ENCODE measurements around the gene SDF4. TPM values are rescaled to one million over a fixed set of nuclear protein-coding genes. Genes with fewer than 3 reads are reported as not detected.

The SDF4 gene
- total and polyA plus RNA-seq, 2 of the 13 experiments (the other 11 are each of a cell fraction or from before 2014, with no cell fraction given) = 80.8 to 107 TPM

DNA sequence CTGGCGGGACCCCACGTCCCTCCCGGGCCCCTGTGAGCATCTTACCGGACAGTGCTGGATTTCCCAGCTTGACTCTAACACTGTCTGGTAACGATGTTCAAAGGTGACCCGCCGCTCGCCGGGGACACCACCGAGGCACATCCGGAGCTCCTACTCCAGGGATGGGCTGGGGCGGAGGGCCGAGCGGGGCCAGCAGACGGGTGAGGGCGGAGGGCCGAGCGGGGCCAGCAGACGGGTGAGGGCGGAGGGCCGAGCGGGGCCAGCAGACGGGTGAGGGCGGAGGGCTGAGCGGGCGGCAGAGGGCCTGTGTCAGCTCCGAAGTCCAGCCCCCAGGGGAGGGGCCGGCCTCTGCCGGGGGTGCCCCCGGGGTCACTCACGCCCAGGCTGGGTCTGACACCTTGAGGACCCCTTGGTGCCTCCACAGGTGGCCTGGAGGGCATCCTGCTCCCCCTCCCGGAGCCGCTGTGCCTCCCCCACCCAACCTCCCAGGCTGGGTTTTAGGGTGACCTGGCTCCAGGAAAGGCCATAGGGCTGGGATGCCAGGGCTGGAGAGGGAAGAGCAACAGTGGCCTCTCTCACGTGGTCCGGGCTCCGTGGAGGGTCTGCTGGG lies 63.9 kb downstream of the SDF4 start (continued):
- TF ChIP-seq MXI1 (IDR thresholded peaks at IDR 0.05; ENCODE audit: borderline replicate concordance, low read depth, low read length) = no peak
- TF ChIP-seq ZFP36 (IDR thresholded peaks at IDR 0.05; ENCODE audit: borderline replicate concordance, low read depth, low read length, partially characterized antibody) = no peak
- TF ChIP-seq PRDM10 (CRISPR knock-in tag; IDR thresholded peaks at IDR 0.05; ENCODE audit: low read depth) = 0 out of 2 replicates have a peak, but pooled peaks have one; percentile 2
- no peak for TF ChIP-seq NFIB (CRISPR knock-in tag; IDR thresholded peaks at IDR 0.05; ENCODE audit: borderline replicate concordance)
- TF ChIP-seq HNF4A (CRISPR knock-in tag; IDR thresholded peaks at IDR 0.05) = no peak
- TF ChIP-seq ZNF891 (CRISPR knock-in tag; IDR thresholded peaks at IDR 0.05) = no peak
- no peak for TF ChIP-seq CHCHD3 (CRISPR knock-in tag; IDR thresholded peaks at IDR 0.05)
- no peak for TF ChIP-seq TOE1 (CRISPR knock-in tag; IDR thresholded peaks at IDR 0.05)
- no peak for TF ChIP-seq ZNF296 (CRISPR knock-in tag; conservative IDR thresholded peaks at IDR 0.05)
- TF ChIP-seq, protein P1, sequence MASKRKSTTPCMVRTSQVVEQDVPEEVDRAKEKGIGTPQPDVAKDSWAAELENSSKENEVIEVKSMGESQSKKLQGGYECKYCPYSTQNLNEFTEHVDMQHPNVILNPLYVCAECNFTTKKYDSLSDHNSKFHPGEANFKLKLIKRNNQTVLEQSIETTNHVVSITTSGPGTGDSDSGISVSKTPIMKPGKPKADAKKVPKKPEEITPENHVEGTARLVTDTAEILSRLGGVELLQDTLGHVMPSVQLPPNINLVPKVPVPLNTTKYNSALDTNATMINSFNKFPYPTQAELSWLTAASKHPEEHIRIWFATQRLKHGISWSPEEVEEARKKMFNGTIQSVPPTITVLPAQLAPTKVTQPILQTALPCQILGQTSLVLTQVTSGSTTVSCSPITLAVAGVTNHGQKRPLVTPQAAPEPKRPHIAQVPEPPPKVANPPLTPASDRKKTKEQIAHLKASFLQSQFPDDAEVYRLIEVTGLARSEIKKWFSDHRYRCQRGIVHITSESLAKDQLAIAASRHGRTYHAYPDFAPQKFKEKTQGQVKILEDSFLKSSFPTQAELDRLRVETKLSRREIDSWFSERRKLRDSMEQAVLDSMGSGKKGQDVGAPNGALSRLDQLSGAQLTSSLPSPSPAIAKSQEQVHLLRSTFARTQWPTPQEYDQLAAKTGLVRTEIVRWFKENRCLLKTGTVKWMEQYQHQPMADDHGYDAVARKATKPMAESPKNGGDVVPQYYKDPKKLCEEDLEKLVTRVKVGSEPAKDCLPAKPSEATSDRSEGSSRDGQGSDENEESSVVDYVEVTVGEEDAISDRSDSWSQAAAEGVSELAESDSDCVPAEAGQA (IDR thresholded peaks at IDR 0.05; ENCODE audit: low read depth) = no peak
- TF ChIP-seq, protein P1 (CRISPR knock-in tag; IDR thresholded peaks at IDR 0.05; ENCODE audit: borderline replicate concordance) = no peak
- TF ChIP-seq SP1 (IDR thresholded peaks at IDR 0.05) = no peak
- TF ChIP-seq SP1 (CRISPR knock-in tag; IDR thresholded peaks at IDR 0.05) = no peak; the same call in 1 of the 2 replicates
- TF ChIP-seq MED1 (CRISPR knock-in tag; IDR thresholded peaks at IDR 0.05) = peak; percentile 22; the same call in 1 of the 2 replicates
- TF ChIP-seq MBNL3 (CRISPR knock-in tag; conservative IDR thresholded peaks at IDR 0.05) = no peak
- no peak for TF ChIP-seq ZNF138 (CRISPR knock-in tag; IDR thresholded peaks at IDR 0.05; ENCODE audit: low read depth)
- no peak; the same call in 1 of the 2 replicates for TF ChIP-seq MTA1 (CRISPR knock-in tag; IDR thresholded peaks at IDR 0.05; ENCODE audit: borderline replicate concordance)
- no peak for TF ChIP-seq ZNF614 (CRISPR knock-in tag; IDR thresholded peaks at IDR 0.05; ENCODE audit: borderline replicate concordance)
- TF ChIP-seq STAG1 (CRISPR knock-in tag; IDR thresholded peaks at IDR 0.05) = no peak
- TF ChIP-seq ZNF17 (CRISPR knock-in tag; IDR thresholded peaks at IDR 0.05) = no peak
- TF ChIP-seq ZNF766 (CRISPR knock-in tag; IDR thresholded peaks at IDR 0.05; ENCODE audit: borderline replicate concordance) = no peak
- no peak for TF ChIP-seq SOX5 (CRISPR knock-in tag; IDR thresholded peaks at IDR 0.05; ENCODE audit: borderline replicate concordance)
- TF ChIP-seq CC2D1A (CRISPR knock-in tag; IDR thresholded peaks at IDR 0.05) = no peak
